Measurements from ENCODE around the gene NBPF6.
"Not testable (repeated sequence)": the region's sequence is repeated elsewhere in the genome, so short reads cannot be mapped to it uniquely, and the experiment has no call there.

NBPF6 gene

DNA sequence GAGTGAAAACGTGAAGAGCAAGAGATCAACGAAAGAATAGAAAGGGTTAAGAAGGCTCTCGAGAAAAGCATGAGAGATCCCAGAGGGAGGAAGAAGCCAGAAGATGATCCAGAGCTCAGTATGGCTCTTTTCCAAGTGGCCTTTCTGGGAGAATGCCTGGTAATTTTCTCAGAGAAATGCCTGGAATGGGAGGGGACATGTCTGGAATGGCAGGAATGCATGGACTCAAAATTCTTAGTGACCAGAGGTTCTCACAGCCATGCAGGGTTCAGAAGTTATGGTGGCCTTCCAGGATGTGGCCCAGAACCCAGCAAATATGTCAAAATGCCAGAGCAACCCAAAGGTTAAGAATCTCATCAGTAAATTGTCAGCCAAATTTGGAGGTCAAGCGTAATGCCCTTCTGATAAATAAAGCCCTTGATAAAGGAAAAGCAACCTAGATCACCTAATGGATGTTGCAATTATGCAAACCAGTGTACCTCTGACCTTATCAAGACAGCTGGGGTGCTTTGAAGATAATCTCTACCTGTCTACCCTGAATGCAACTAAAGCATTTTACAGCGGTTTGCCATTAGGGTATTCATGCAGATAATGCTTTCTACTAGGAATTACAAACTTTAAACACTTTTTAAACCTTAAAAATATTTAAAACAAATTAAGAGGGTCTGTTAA, 53.1 kb downstream of the NBPF6 start:
- TF ChIP-seq, protein P1, sequence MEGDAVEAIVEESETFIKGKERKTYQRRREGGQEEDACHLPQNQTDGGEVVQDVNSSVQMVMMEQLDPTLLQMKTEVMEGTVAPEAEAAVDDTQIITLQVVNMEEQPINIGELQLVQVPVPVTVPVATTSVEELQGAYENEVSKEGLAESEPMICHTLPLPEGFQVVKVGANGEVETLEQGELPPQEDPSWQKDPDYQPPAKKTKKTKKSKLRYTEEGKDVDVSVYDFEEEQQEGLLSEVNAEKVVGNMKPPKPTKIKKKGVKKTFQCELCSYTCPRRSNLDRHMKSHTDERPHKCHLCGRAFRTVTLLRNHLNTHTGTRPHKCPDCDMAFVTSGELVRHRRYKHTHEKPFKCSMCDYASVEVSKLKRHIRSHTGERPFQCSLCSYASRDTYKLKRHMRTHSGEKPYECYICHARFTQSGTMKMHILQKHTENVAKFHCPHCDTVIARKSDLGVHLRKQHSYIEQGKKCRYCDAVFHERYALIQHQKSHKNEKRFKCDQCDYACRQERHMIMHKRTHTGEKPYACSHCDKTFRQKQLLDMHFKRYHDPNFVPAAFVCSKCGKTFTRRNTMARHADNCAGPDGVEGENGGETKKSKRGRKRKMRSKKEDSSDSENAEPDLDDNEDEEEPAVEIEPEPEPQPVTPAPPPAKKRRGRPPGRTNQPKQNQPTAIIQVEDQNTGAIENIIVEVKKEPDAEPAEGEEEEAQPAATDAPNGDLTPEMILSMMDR (IDR thresholded peaks at IDR 0.05; ENCODE audit: unreplicated experiment in 3 of 3): no peak
- H3K27me3 Mint-ChIP-seq (ENCODE audit: low read depth): no peaks in the 10 kb centered on the region
- no peak overlapping the region for H3K4me3 Mint-ChIP-seq
- no peaks in the 10 kb centered on the region for H3K9me3 Mint-ChIP-seq
- no peaks in the 10 kb centered on the region for H3K36me3 Mint-ChIP-seq (ENCODE audit: low read depth)
- no peak overlapping the region for H3K27ac Mint-ChIP-seq
- peaks cover 10% of the 10 kb centered on the region for H3K4me1 Mint-ChIP-seq

DNA sequence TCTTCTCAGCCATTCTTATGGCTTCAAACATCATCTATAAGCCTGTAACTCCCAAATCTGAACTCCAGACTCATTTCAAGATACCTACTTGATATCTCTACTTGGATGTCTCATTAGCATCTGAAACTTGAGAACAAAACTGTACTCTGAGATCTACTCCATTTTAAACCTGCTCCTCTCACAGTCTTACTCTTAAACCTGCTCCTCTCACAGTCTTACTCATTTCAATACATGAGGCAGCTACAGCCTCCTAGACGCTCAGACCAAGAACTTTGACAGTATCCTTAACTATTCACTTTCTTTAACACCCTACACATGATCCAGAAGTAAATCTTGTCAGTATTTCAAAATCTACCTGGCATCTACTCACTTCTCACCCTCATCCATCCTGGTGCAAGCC, 54.3 kb downstream of the NBPF6 start:
- Mint-ChIP-seq H3K9me3 (no peaks in the 10 kb centered on the region), H3K27me3 (ENCODE audit: low read depth) (no peaks in the 10 kb centered on the region), H3K27ac (no peak overlapping the region), H3K36me3 (ENCODE audit: low read depth) (no peaks in the 10 kb centered on the region), H3K4me1 (peaks cover 10% of the 10 kb centered on the region), H3K4me3 (no peak overlapping the region)
- TF ChIP-seq, protein P1 (IDR thresholded peaks at IDR 0.05; ENCODE audit: unreplicated experiment in 3 of 3): no peak

DNA sequence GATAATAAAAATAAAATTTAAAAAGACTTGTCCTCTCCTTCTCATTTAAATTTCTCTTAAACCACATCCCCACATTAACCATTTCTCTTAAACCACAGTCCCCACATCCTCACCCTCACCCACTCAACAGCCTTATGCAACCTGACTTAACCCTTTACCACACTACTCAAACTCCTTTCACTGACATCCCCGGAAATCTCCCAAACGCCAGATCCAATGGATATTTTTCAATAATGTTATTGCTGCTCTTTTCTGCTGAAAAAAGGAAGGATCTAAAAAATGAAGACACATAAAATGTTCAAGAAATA, 55.6 kb downstream of the NBPF6 start:
- Mint-ChIP-seq H3K9me3 (no peaks in the 10 kb centered on the region), H3K27ac (no peak overlapping the region)

DNA sequence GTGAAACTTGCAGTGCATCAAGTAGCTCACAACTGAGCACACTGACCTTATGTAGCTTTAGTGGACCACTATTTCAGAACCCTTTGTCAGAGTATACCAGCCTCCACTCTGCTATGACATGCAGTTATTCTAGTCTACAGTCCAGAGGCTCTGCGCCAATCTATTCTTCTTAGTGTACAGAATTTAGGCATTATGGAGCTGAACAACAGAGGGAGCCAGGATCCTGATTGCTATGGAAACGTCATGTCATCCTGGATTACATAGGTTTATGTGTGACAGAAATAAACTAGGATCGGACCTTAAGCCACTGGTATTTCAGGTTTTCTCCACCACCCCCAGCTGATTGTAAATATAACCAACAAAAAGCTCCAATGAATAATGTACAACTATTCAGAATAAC, 61.6 kb downstream of the NBPF6 start:
- no peaks in the 10 kb centered on the region for H3K9me3 Mint-ChIP-seq
- TF ChIP-seq, protein P1 (IDR thresholded peaks at IDR 0.05; ENCODE audit: unreplicated experiment in 3 of 3): no peak
- H3K27me3 Mint-ChIP-seq (ENCODE audit: low read depth): peaks cover 5% of the 10 kb centered on the region
- H3K27ac Mint-ChIP-seq: no peak overlapping the region
- H3K4me1 Mint-ChIP-seq: no peaks in the 10 kb centered on the region
- no peaks in the 10 kb centered on the region for H3K36me3 Mint-ChIP-seq (ENCODE audit: low read depth)
- no peak overlapping the region for H3K4me3 Mint-ChIP-seq

More for the DNA sequence above, 55.6 kb downstream of the NBPF6 start:
- Mint-ChIP-seq H3K36me3 (ENCODE audit: low read depth) (no peaks in the 10 kb centered on the region), H3K4me1 (peaks cover 10% of the 10 kb centered on the region), H3K27me3 (ENCODE audit: low read depth) (peaks cover 5% of the 10 kb centered on the region), H3K4me3 (no peak overlapping the region)
- TF ChIP-seq, protein P1 (IDR thresholded peaks at IDR 0.05; ENCODE audit: unreplicated experiment in 3 of 3): no peak

DNA sequence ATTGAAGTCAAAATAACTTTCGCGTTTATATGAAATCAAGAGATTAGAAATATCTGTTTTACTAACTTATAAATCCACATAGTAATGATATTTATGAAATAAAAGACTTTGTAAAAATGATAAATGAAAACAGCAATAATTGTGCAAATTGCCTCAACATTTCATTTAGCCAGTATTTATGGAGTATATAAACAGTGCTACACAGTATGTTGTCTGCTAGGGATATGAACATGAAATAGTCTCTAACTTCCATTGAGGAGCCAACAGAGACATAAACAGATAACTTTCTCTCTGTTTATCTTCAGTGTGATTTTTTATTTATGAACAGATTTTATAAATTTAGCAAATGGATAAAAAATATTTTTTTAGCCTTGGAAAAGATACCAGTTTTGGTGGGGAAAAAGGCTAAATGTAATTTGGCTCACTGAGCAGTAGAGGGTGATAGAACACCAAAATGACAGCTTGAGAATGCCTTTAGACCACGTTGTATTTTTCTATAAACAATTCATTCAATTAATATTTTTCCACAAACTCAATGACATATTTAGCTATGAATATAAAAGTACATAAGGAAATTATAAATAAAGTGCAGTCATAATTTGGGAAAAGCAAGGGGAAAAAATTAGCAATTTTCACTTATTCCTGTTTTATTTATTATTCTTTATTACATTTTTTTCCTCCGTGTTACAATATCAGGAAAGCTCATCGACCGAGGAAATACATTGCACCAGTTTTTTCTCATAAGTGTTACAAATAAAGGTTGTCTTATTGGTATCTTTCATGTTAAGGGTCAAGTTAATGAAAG, 62.3 kb downstream of the NBPF6 start:
- TF ChIP-seq, protein P1 (IDR thresholded peaks at IDR 0.05; ENCODE audit: unreplicated experiment in 3 of 3): peak; percentile 83 to 90 (median 86)
- no peak overlapping the region for H3K4me3 Mint-ChIP-seq
- no peaks in the 10 kb centered on the region for H3K36me3 Mint-ChIP-seq (ENCODE audit: low read depth)
- H3K27me3 Mint-ChIP-seq (ENCODE audit: low read depth): peaks cover 5% of the 10 kb centered on the region
- no peaks in the 10 kb centered on the region for H3K4me1 Mint-ChIP-seq
- H3K9me3 Mint-ChIP-seq: no peaks in the 10 kb centered on the region
- H3K27ac Mint-ChIP-seq: no peak overlapping the region

DNA sequence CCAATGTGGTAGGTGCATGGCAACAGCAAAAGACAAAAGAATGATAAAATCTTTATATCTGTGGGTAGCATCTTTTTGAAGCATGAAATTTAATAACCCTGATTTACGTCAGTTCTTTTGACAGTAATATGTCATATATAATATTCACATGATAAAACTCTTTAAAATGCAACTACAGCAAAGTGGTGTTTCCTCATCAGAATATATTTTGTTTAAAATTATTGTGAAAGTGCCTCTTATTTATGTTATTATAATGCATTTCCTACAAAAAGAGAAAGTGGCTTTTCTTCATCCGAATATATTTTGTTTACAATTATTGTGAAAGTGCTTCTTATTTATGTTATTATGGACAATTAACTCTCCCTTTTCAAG, 62.9 kb downstream of the NBPF6 start:
- Mint-ChIP-seq H3K4me3 (no peak overlapping the region), H3K36me3 (ENCODE audit: low read depth) (no peaks in the 10 kb centered on the region), H3K27me3 (ENCODE audit: low read depth) (peaks cover 5% of the 10 kb centered on the region), H3K4me1 (no peaks in the 10 kb centered on the region), H3K27ac (no peak overlapping the region), H3K9me3 (no peaks in the 10 kb centered on the region)
- TF ChIP-seq, protein P1 (IDR thresholded peaks at IDR 0.05; ENCODE audit: unreplicated experiment in 3 of 3): no peak

DNA sequence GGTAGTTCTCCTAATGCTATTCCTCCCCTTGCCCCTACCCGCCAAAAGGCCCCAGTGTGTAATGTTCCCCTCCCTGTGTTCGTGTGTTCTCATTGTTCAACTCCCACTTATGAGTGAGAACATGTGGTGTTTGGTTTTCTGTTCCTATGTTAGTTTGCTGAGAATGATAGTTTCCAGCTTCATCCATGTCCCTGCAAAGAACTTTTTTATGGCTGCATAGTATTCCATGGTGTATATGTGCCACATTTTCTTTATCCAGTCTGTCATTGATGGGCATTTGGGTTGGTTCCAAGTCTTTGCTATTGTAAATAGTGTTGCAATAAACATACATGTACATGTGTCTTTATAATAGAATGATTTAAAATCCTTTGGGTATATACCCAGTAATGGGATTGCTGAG, 63.8 kb downstream of the NBPF6 start:
- H3K27me3 Mint-ChIP-seq (ENCODE audit: low read depth); H3K4me1 Mint-ChIP-seq; H3K4me3 Mint-ChIP-seq; H3K9me3 Mint-ChIP-seq; H3K36me3 Mint-ChIP-seq (ENCODE audit: low read depth); H3K27ac Mint-ChIP-seq: not testable (repeated sequence)

DNA sequence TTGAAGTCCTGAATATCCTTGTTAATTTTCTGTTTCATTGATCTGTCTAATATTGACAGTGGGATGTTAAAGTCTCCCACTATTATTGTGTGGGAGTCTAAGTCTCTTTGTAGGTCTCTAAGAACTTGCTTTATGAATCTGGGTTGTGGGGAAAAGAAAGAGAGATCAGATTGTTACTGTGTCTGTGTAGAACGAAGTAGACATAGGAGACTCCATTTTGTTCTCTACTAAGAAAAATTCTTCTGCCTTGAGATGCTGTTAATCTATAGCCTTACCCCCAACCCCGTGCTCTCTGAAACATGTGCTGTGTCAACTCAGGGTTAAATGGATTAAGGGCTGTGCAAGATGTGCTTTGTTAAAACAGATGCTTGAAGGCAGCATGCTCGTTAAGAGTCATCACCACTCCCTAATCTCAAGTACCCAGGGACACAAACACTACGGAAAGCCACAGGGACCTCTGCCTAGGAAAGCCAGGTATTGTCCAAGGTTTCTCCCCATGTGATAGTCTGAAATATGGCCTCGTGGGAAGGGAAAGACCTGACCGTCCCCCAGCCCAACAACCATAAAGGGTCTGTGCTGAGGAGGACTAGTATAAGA, 67.3 kb downstream of the NBPF6 start:
- H3K27me3 Mint-ChIP-seq (ENCODE audit: low read depth); H3K27ac Mint-ChIP-seq; H3K36me3 Mint-ChIP-seq (ENCODE audit: low read depth); H3K4me3 Mint-ChIP-seq; H3K9me3 Mint-ChIP-seq; H3K4me1 Mint-ChIP-seq: not testable (repeated sequence)

All from nephron (organoid).